ENCODE results near the gene KHDRBS2. TPM values are rescaled to one million over a fixed set of nuclear protein-coding genes. Genes with fewer than 3 reads are reported as not detected.

The KHDRBS2 gene
- total RNA-seq, 1 donor, result not detected

GRCh38 chr6:62152796-62153195 is 133.2 kb downstream of the KHDRBS2 start:
- H3K4me3 ChIP-seq (ENCODE audit: low read depth, low read length), result no peak overlapping the region
- DNase-seq (ENCODE audit: low read depth), result no peak
- no peak for TF ChIP-seq CTCF (IDR thresholded peaks at IDR 0.05; ENCODE audit: insufficient read depth, low read length)

- DNase-seq (ENCODE audit: low read depth), result peak; percentile 5
- H3K4me3 ChIP-seq (ENCODE audit: low read depth, low read length), result no peak overlapping the region
- TF ChIP-seq CTCF (IDR thresholded peaks at IDR 0.05; ENCODE audit: insufficient read depth, low read length), result peak; percentile 20
These were observed 135.9 kb downstream of the KHDRBS2 start for GRCh38 chr6:62150048-62150663.

GRCh38 chr6:62146954-62147853 is 138.8 kb downstream of the KHDRBS2 start:
- no peak for TF ChIP-seq CTCF (IDR thresholded peaks at IDR 0.05; ENCODE audit: insufficient read depth, low read length)
- no peak overlapping the region for H3K4me3 ChIP-seq (ENCODE audit: low read depth, low read length)
- DNase-seq (ENCODE audit: low read depth), result no peak

- H3K4me3 ChIP-seq (ENCODE audit: low read depth, low read length), result no peak overlapping the region
- no peak for TF ChIP-seq CTCF (IDR thresholded peaks at IDR 0.05; ENCODE audit: insufficient read depth, low read length)
- DNase-seq (ENCODE audit: low read depth), result no peak
These were observed 156.9 kb downstream of the KHDRBS2 start for GRCh38 chr6:62129127-62129526.

- DNase-seq (ENCODE audit: low read depth), result no peak
- no peak overlapping the region for H3K4me3 ChIP-seq (ENCODE audit: low read depth, low read length)
- TF ChIP-seq CTCF (IDR thresholded peaks at IDR 0.05; ENCODE audit: insufficient read depth, low read length), result no peak
These were observed 166.6 kb downstream of the KHDRBS2 start for GRCh38 chr6:62119401-62119800.

GRCh38 chr6:62103186-62103859 is 182.7 kb downstream of the KHDRBS2 start:
- H3K4me3 ChIP-seq (ENCODE audit: low read depth, low read length), result no peak overlapping the region
- no peak for DNase-seq (ENCODE audit: low read depth)
- no peak for TF ChIP-seq CTCF (IDR thresholded peaks at IDR 0.05; ENCODE audit: insufficient read depth, low read length)

All from fibroblast of the aortic adventitia (primary cell).